Measurements from ENCODE around the gene JUN. TPM values are rescaled to one million over a fixed set of nuclear protein-coding genes. Genes with fewer than 3 reads are reported as not detected.

Gene JUN
- polyA plus RNA-seq, 1 donor from 2014 or later: 124 TPM

- H3K27ac ChIP-seq (ENCODE audit: low read length): no peak overlapping the region
- no peak overlapping the region for H3K4me3 ChIP-seq (ENCODE audit: low read length)
- TF ChIP-seq MXI1 (conservative IDR thresholded peaks at IDR 0.05; ENCODE audit: poor library complexity, severe bottlenecking) (no peak), SMC3 (conservative IDR thresholded peaks at IDR 0.05; ENCODE audit: poor library complexity) (no peak), CTCF (IDR thresholded peaks at IDR 0.05; ENCODE audit: poor library complexity, severe bottlenecking) (no peak), REST (IDR thresholded peaks at IDR 0.05; ENCODE audit: borderline replicate concordance) (no peak), POLR2AphosphoS5 (IDR thresholded peaks at IDR 0.05) (no peak), EZH2 (IDR thresholded peaks at IDR 0.05; ENCODE audit: borderline replicate concordance, insufficient read depth, low read length, poor library complexity, severe bottlenecking) (no peak), TAF1 (IDR thresholded peaks at IDR 0.05; ENCODE audit: low read depth) (no peak)
- no peaks in the 10 kb centered on the region for H3F3A ChIP-seq (ENCODE audit: insufficient read depth, low read length, poor library complexity, severe bottlenecking)
- no peaks in the 10 kb centered on the region for H3K9me2 ChIP-seq (ENCODE audit: insufficient read depth, low read length)
- H3K36me3 ChIP-seq (ENCODE audit: insufficient read depth, low read length): no peaks in the 10 kb centered on the region
- no peak overlapping the region for H2AFZ ChIP-seq (ENCODE audit: low read depth, low read length)
- H3K27me3 ChIP-seq (ENCODE audit: insufficient read depth, low read depth, low read length): no peaks in the 10 kb centered on the region
- H3K9ac ChIP-seq (ENCODE audit: low read length): no peak overlapping the region
- no peak overlapping the region for H3K4me2 ChIP-seq (ENCODE audit: low read length)
- H4K20me1 ChIP-seq (ENCODE audit: insufficient read depth): no peaks in the 10 kb centered on the region
- H3K79me2 ChIP-seq (replicated peaks; ENCODE audit: insufficient read depth, low read length): no peaks in the 10 kb centered on the region
- H3K9me3 ChIP-seq (ENCODE audit: low read length): no peaks in the 10 kb centered on the region
Measured at GRCh38 chr1:58764294-58764978, 19.4 kb downstream of the JUN start.

GRCh38 chr1:58763214-58763613 is 20.6 kb downstream of the JUN start:
- TF ChIP-seq POLR2AphosphoS5 (IDR thresholded peaks at IDR 0.05) (no peak), REST (IDR thresholded peaks at IDR 0.05; ENCODE audit: borderline replicate concordance) (no peak), MXI1 (conservative IDR thresholded peaks at IDR 0.05; ENCODE audit: poor library complexity, severe bottlenecking) (no peak), CTCF (IDR thresholded peaks at IDR 0.05; ENCODE audit: poor library complexity, severe bottlenecking) (no peak), TAF1 (IDR thresholded peaks at IDR 0.05; ENCODE audit: low read depth) (no peak)
- Histone ChIP-seq H3K27me3 (ENCODE audit: insufficient read depth, low read depth, low read length) (no peaks in the 10 kb centered on the region), H3K9me2 (ENCODE audit: insufficient read depth, low read length) (no peaks in the 10 kb centered on the region), H4K20me1 (ENCODE audit: insufficient read depth) (no peaks in the 10 kb centered on the region), H3K4me3 (ENCODE audit: low read length) (no peak overlapping the region), H3F3A (ENCODE audit: insufficient read depth, low read length, poor library complexity, severe bottlenecking) (no peaks in the 10 kb centered on the region), H3K36me3 (ENCODE audit: insufficient read depth, low read length) (no peaks in the 10 kb centered on the region), H2AFZ (ENCODE audit: low read depth, low read length) (no peak overlapping the region), H3K79me2 (replicated peaks; ENCODE audit: insufficient read depth, low read length) (no peaks in the 10 kb centered on the region), H3K9ac (ENCODE audit: low read length) (no peak overlapping the region), H3K9me3 (ENCODE audit: low read length) (no peaks in the 10 kb centered on the region), H3K27ac (ENCODE audit: low read length) (no peak overlapping the region), H3K4me2 (ENCODE audit: low read length) (no peak overlapping the region)

Data from neural cell (in vitro differentiated cells).